HepG2 (cell line): Measurements from ENCODE around the gene PLXNA1. TPM values are rescaled to one million over a fixed set of nuclear protein-coding genes. Genes with fewer than 3 reads are reported as not detected.

Experiments used
- ATAC-seq: fragments of 200-7000 bp; cut with Tn5 transposase; 3 replicates; pipeline ENCODE4 v1.9.1; 2020; ENCODE audit warnings: mild to moderate bottlenecking, moderate library complexity
- BruUV-seq: library from RNA; stranded (reverse); fragments of 400-500 nt; replicated peaks from 2 replicates; lab custom pipeline; 2021; lab: Mats Ljungman, UMichigan
- CTCF ChIA-PET: fragments of 300-600 bp; formaldehyde crosslinking; extraction: SDS; loops from one replicate; lab custom pipeline; 2021; ENCODE audit warnings: low total read pairs, inconsistent platforms, low intra/inter-chr PET ratio; lab: Yijun Ruan, JAX
- POLR2A ChIA-PET: fragments of 350-600 bp; sonication (Branson Sonifier 250); formaldehyde crosslinking; loops from one replicate; lab custom pipeline; 2020; ENCODE audit warnings: antibody characterized with exemption, inconsistent platforms; lab: Yijun Ruan, JAX
- DNase-seq: peaks from one replicate; pipeline ENCODE4 v3.0.0-alpha.2; 2015; ENCODE audit warnings: low spot score
- FAIRE-seq: peaks from 3 replicates; lab custom pipeline; 2011; peaks lifted over from hg19 to GRCh38; lab: Jason Lieb, UNC
- H2AFZ ChIP-seq: one replicate; pipeline ENCODE4 v1.6.1; 2011; ENCODE audit warnings: low read length, inconsistent platforms
- H3K27ac ChIP-seq: fragments of 300-600 bp; 3 replicates; pipeline ENCODE4 v1.8.0; 2011; ENCODE audit warnings: mixed run types, mild to moderate bottlenecking, mixed read lengths, low read length, inconsistent platforms; ENCODE audit not compliant: insufficient read depth; ENCODE audit errors: extremely low read length
- H3K27me3 ChIP-seq, 2 experiments: fragments of 200-600 bp in 1 of 2; 2 replicates in 1 of 2; 3 replicates in 1 of 2; pipeline versions ENCODE4 v1.6.0 to v1.8.0; 2011; ENCODE audit warnings: low read length in 2 of 2, mild to moderate bottlenecking in 2 of 2, moderate library complexity in 2 of 2, inconsistent platforms in 1 of 2; ENCODE audit not compliant: insufficient read depth in 2 of 2, control insufficient read depth in 1 of 2
- H3K36me3 ChIP-seq, 2 experiments: fragments of 200-600 bp in 1 of 2; replicated peaks in 1 of 2; 2 replicates in 1 of 2; 3 replicates in 1 of 2; pipeline versions ENCODE4 v1.5.1 to v1.8.0; 2011; ENCODE audit warnings: low read length in 2 of 2, inconsistent platforms in 1 of 2; ENCODE audit not compliant: insufficient read depth in 2 of 2, control insufficient read depth in 1 of 2
- H3K4me1 ChIP-seq: 2 replicates; pipeline ENCODE4 v1.5.1; 2012; ENCODE audit warnings: low read length, inconsistent platforms; ENCODE audit not compliant: insufficient read depth
- H3K4me2 ChIP-seq: 2 replicates; pipeline ENCODE4 v1.6.0; 2011; ENCODE audit warnings: low read depth, low read length, inconsistent platforms
- H3K4me3 ChIP-seq, 3 experiments: fragments of 200-600 bp in 1 of 3; sonication (generic), shearing (Covaris generic) in 1 of 3; replicated peaks in 1 of 3; 2 replicates each; pipeline ENCODE4 v1.5.1; 2011 to 2016; ENCODE audit warnings: low read length in 3 of 3, inconsistent platforms in 2 of 3, low read depth in 2 of 3, mild to moderate bottlenecking in 2 of 3, control low read depth in 1 of 3, mixed read lengths in 1 of 3; ENCODE audit not compliant: insufficient read depth in 1 of 3
- H3K79me2 ChIP-seq: one replicate; pipeline ENCODE4 v1.6.1; 2011; ENCODE audit warnings: low read length, inconsistent platforms; ENCODE audit not compliant: insufficient read depth
- H3K9ac ChIP-seq: 2 replicates; pipeline ENCODE4 v1.6.0; 2011; ENCODE audit warnings: mild to moderate bottlenecking, low read depth, low read length, inconsistent platforms; ENCODE audit not compliant: insufficient read depth
- H3K9me3 ChIP-seq: 2 replicates; pipeline ENCODE4 v1.5.1; 2012; ENCODE audit warnings: mild to moderate bottlenecking, low read length
- H4K20me1 ChIP-seq: 2 replicates; pipeline ENCODE4 v1.6.0; 2011; ENCODE audit warnings: inconsistent platforms, mild to moderate bottlenecking, low read length, moderate library complexity; ENCODE audit not compliant: insufficient read depth
- AGO2 ChIP-seq: fragments of 200-400 bp; formaldehyde crosslinking; optimal IDR thresholded peaks from 2 replicates; pipeline ENCODE3; 2017; ENCODE audit warnings: mild to moderate bottlenecking, low read depth, low read length, moderate library complexity
- ZIK1 ChIP-seq: sonication (generic); formaldehyde crosslinking; IDR thresholded peaks from 2 replicates; pipeline ENCODE4 v1.5.0; 2020; ENCODE audit warnings: mild to moderate bottlenecking, low read depth, missing genetic modification reagents, borderline replicate concordance
- ZNF225 ChIP-seq: sonication (generic); formaldehyde crosslinking; IDR thresholded peaks from 2 replicates; pipeline ENCODE4 v1.4.0; 2020; ENCODE audit warnings: mild to moderate bottlenecking, missing genetic modification reagents
- ZNF230 ChIP-seq: sonication (generic); formaldehyde crosslinking; IDR thresholded peaks from 2 replicates; pipeline ENCODE4 v1.4.0; 2020; ENCODE audit warnings: mild to moderate bottlenecking, missing genetic modification reagents
- ZNF235 ChIP-seq: sonication (generic); formaldehyde crosslinking; IDR thresholded peaks from 2 replicates; pipeline ENCODE4 v1.8.1; 2023; ENCODE audit warnings: mild to moderate bottlenecking, missing genetic modification reagents, borderline replicate concordance
- ZNF775 ChIP-seq: sonication (generic); formaldehyde crosslinking; IDR thresholded peaks from 2 replicates; pipeline ENCODE4 v1.4.0; 2020; ENCODE audit warnings: missing genetic modification reagents, mild to moderate bottlenecking, moderate library complexity, borderline replicate concordance
- WGBS: methylation state at CpG from one replicate; pipeline ENCODE4 v1.1.6; 2017; ENCODE audit warnings: low lambda C conversion rate; 5-methylcytosine and 5-hydroxymethylcytosine counted together
- in situ Hi-C: cut with HindIII; loops from 2 replicates; pipeline ENCODE4 v1.10.0; 2017; ENCODE audit warnings: low pct_unique_long_range_greater_than_20kb; ENCODE audit not compliant: extremely low pct_ligation_motif_present
- intact Hi-C: fragments of 100-400 bp; cut with micrococcal nuclease; formaldehyde crosslinking; loops from one replicate; pipeline ENCODE4 v1.10.0; 2022; ENCODE audit not compliant: unreplicated experiment
- polyA plus RNA-seq, 8 experiments: library from polyadenylated mRNA; depleted of rRNA in 3 of 8; stranded (reverse) in 7 of 8; unstranded in 1 of 8; fragments of >200 nt; fragmentation: Illumina TruSeq in 4 of 8; extraction: Trizol in 4 of 8; gene quantifications; 2 replicates each; pipeline versions ENCODE4 v1.2.1 to v1.2.3, GENCODE V29; 2011 to 2016; ENCODE audit warnings: low read depth in 4 of 8, missing spikeins in 1 of 8, mixed read lengths in 1 of 8; ENCODE audit not compliant: insufficient read depth in 1 of 8
- total RNA-seq, 5 experiments: library from RNA; depleted of rRNA; stranded (reverse); fragments of >200 nt; fragmentation: Illumina TruSeq; extraction: Trizol; gene quantifications; 2 replicates each; pipeline ENCODE4 v1.2.3, GENCODE V29; 2016; ENCODE audit warnings: low read depth in 1 of 5
- TF ChIP-seq, protein P1 (sequence below): sonication (generic); formaldehyde crosslinking; IDR thresholded peaks from 2 replicates; pipeline ENCODE4 v1.8.1; 2023; ENCODE audit warnings: mild to moderate bottlenecking, missing genetic modification reagents
- TF ChIP-seq, protein P2 (sequence below): sonication (generic); formaldehyde crosslinking; conservative IDR thresholded peaks from 2 replicates; pipeline ENCODE4 v1.4.0; 2020; ENCODE audit warnings: missing genetic modification reagents

Gene PLXNA1
- total and polyA plus RNA-seq, 2 of the 13 experiments (the other 11 are each of a cell fraction or from before 2014, with no cell fraction given): 16.6 to 18.2 TPM

DNA sequence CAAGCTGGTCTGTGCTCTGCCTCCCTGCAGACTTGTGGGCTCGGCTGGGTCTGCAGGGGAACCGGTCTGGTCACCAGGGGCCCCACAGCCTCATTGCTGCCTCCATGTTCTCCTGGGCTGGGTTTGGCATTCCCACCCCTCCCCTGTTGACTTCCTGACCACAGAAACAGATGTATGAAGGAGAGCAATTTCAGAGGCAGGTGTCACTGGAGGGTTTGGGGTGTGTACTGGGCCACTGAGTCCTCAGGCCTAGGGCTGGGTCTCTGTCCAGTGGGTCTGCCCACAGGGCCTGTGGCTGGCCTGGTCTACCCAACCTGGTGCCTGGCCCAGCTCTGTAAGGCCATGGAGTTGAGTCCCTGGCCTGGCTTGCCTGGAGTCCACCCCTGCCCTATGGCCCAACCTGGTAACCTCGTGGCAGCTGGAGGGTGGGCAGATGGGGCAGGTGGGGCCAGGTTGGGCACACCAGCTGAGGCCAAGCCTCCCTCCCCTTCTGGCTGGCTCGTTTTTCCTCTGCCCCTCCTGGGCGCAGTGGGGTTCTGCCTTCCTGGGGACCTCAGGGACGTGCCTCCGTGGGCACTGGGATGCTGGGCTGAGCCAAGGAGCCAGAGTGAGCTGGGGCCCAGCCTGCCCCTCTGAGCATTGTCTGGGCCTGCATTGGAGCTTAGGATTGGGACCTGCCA is 20.8 kb downstream of the PLXNA1 start (continued):
- TF ChIP-seq, protein P1, sequence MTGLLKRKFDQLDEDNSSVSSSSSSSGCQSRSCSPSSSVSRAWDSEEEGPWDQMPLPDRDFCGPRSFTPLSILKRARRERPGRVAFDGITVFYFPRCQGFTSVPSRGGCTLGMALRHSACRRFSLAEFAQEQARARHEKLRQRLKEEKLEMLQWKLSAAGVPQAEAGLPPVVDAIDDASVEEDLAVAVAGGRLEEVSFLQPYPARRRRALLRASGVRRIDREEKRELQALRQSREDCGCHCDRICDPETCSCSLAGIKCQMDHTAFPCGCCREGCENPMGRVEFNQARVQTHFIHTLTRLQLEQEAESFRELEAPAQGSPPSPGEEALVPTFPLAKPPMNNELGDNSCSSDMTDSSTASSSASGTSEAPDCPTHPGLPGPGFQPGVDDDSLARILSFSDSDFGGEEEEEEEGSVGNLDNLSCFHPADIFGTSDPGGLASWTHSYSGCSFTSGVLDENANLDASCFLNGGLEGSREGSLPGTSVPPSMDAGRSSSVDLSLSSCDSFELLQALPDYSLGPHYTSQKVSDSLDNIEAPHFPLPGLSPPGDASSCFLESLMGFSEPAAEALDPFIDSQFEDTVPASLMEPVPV (CRISPR knock-in tag): no peak
- TF ChIP-seq ZNF235 (CRISPR knock-in tag): no peak
- TF ChIP-seq, protein P2, sequence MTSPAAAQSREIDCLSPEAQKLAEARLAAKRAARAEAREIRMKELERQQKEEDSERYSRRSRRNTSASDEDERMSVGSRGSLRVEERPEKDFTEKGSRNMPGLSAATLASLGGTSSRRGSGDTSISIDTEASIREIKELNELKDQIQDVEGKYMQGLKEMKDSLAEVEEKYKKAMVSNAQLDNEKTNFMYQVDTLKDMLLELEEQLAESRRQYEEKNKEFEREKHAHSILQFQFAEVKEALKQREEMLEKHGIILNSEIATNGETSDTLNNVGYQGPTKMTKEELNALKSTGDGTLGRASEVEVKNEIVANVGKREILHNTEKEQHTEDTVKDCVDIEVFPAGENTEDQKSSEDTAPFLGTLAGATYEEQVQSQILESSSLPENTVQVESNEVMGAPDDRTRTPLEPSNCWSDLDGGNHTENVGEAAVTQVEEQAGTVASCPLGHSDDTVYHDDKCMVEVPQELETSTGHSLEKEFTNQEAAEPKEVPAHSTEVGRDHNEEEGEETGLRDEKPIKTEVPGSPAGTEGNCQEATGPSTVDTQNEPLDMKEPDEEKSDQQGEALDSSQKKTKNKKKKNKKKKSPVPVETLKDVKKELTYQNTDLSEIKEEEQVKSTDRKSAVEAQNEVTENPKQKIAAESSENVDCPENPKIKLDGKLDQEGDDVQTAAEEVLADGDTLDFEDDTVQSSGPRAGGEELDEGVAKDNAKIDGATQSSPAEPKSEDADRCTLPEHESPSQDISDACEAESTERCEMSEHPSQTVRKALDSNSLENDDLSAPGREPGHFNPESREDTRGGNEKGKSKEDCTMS (CRISPR knock-in tag): no peak
- TF ChIP-seq ZNF230 (CRISPR knock-in tag): no peak
- no peak for TF ChIP-seq ZIK1 (CRISPR knock-in tag)
- TF ChIP-seq ZNF225 (CRISPR knock-in tag): no peak

DNA sequence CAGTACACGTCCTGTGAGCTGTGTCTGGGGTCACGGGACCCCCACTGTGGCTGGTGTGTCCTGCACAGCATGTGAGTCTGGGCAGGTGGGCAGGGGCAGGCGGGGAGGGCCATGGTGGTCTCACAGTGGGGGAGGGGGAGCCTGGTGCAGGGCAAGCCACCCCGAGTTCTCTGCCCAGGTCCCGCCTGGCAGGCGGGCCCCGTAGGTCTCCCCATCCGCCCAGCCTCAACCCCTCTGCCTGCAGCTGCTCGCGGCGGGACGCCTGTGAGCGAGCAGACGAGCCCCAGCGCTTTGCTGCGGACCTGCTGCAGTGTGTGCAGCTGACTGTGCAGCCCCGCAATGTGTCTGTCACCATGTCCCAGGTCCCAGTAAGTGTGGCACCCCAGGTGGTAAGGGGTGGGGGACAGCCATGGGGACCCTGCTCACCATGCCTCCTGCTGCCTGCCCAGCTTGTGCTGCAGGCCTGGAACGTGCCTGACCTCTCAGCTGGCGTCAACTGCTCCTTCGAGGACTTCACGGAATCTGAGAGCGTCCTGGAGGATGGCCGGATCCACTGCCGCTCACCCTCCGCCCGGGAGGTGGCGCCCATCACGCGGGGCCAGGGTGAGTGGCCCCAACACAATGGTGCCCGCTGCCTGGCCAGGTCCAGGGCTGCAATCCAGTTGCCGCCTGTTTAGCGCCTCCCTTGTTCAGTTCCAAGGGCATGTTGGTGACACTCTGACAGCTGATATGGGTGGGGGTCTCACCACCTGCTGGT is 21.9 kb downstream of the PLXNA1 start:
- Histone ChIP-seq H4K20me1 (no peaks in the 10 kb centered on the region), H2AFZ (no peak overlapping the region), H3K4me2 (no peak overlapping the region), H3K79me2 (no peaks in the 10 kb centered on the region), H3K9ac (no peak overlapping the region), H3K4me1 (no peaks in the 10 kb centered on the region), H3K27ac (no peak overlapping the region), H3K4me3 (no peak overlapping the region), H3K9me3 (no peaks in the 10 kb centered on the region), H3K27me3 (no peaks in the 10 kb centered on the region), H3K36me3 (peaks cover 4 to 5% of the 10 kb centered on the region in 2 experiments; a peak in 1 of 5 replicates)
- POLR2A ChIA-PET: no interaction called here
- FAIRE-seq (no peak), DNase-seq (no peak), ATAC-seq (no peak)
- no TSS peak for BruUV-seq
- CTCF ChIA-PET: no interaction called here
- WGBS: no CpG with 5 or more reads among the region's 32 CpGs
- intact Hi-C loops: no loop called here
- in situ Hi-C loops: no loop called here
- TF ChIP-seq ZNF775 (CRISPR knock-in tag) (no peak), AGO2 (peak; percentile 58)
